ENCODE data around the gene SLC24A4. TPM values are rescaled to one million over a fixed set of nuclear protein-coding genes. Genes with fewer than 3 reads are reported as not detected.

Gene SLC24A4
- total RNA-seq, 1 donor from 2014 or later, result under 0.01 TPM

DNA sequence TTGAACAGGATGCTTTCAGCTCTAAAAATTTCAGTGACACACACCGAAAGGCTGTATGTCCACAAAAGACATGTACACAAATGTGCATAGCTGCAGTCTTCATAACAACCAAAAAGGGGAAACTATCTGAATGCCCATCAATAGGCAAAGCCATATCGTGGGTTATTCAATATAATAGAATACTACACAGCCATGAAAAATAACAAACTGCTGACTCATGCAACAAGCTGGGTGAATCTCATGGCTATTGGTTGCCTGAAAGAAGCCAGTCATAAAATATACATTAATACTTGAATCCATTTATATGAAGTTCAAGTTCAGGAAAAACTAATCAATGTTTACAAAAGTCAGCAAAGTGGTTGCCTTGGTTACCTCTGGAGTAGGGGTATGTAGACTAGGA, 132.3 kb downstream of the SLC24A4 start:
- DNase-seq (ENCODE audit: low read depth in 2 of 2), result no peak

- peak; percentile 47 to 75 for DNase-seq (ENCODE audit: low read depth in 2 of 2)
Observed at GRCh38 chr14:92456215-92457015, 133.4 kb downstream of the SLC24A4 start.

GRCh38 chr14:92457016-92457565, 134.1 kb downstream of the SLC24A4 start:
- no peak for DNase-seq (ENCODE audit: low read depth in 2 of 2)

GRCh38 chr14:92458136-92459029, 135.4 kb downstream of the SLC24A4 start:
- DNase-seq (ENCODE audit: low read depth in 2 of 2), result no peak

GRCh38 chr14:92459030-92459949, 136.3 kb downstream of the SLC24A4 start:
- peak; percentile 81 to 82 for DNase-seq (ENCODE audit: low read depth in 2 of 2)

GRCh38 chr14:92459950-92460421, 137.0 kb downstream of the SLC24A4 start:
- no peak for DNase-seq (ENCODE audit: low read depth in 2 of 2)

DNA sequence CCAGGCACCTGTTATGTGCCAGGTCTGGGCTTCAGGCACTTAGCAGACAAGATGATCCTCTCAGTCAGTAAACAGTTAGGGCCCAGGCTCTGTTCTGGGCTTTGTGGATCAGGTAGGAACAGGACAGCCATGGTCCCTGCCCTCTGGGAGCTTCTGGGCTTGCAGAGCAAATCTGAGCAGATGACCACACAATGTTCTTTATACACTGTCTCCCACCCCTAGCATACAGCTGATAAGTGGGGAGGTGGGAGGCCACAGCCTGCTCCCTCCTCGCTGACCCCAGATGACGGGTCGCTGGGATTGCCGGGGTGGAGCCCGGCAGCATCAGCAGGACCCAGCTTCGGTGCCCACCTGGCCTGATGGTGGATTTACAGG, 137.6 kb downstream of the SLC24A4 start:
- no peak for DNase-seq (ENCODE audit: low read depth in 2 of 2)

GRCh38 chr14:92460916-92461579, 138.1 kb downstream of the SLC24A4 start:
- peak; percentile 66 to 95 for DNase-seq (ENCODE audit: low read depth in 2 of 2)

DNA sequence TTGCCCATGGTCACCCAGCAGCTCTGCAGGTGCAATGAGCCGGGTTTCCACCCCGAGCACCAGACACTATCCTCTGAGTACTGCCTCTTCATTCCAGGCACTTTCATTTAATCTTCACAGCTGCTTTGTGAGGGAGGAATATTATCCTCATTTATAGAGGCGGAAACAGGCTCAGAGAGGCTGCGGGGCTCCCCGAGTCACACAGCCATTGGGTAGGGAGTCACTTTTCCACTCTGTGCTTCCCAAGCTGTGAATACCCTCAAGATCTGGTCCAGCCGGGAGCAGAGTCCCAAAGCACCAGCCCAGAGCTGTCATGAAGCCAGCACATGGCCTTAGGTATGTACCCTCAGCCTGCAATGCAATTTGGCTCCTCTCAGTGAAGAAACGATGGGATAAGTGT, 138.9 kb downstream of the SLC24A4 start:
- no peak for DNase-seq (ENCODE audit: low read depth in 2 of 2)

DNA sequence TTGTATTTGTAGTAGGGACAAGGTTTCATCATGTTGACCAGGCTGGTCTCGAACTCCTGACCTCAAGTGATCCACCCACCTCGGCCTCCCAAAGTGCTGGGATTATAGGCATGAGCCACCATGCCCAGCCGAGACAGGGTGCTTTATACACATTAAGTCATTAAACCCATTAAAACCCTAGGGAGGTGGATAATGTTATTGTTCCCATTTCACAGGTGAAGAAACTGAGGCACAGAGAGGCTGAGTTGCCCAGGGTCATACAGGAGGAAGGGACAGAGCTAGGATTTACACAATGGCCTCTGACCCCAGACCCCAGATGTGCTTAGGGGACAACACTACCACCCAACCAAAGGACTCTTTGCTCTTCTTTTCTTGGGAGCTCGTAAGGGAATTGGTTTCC, 139.6 kb downstream of the SLC24A4 start:
- DNase-seq (ENCODE audit: low read depth in 2 of 2), result no peak

- no peak for DNase-seq (ENCODE audit: low read depth in 2 of 2)
Observed at GRCh38 chr14:92463141-92463540, 140.2 kb downstream of the SLC24A4 start.

GRCh38 chr14:92464156-92464555, 141.2 kb downstream of the SLC24A4 start:
- DNase-seq (ENCODE audit: low read depth in 2 of 2), result no peak

- no peak for DNase-seq (ENCODE audit: low read depth in 2 of 2)
Observed at GRCh38 chr14:92464716-92465115, 141.8 kb downstream of the SLC24A4 start.

DNA sequence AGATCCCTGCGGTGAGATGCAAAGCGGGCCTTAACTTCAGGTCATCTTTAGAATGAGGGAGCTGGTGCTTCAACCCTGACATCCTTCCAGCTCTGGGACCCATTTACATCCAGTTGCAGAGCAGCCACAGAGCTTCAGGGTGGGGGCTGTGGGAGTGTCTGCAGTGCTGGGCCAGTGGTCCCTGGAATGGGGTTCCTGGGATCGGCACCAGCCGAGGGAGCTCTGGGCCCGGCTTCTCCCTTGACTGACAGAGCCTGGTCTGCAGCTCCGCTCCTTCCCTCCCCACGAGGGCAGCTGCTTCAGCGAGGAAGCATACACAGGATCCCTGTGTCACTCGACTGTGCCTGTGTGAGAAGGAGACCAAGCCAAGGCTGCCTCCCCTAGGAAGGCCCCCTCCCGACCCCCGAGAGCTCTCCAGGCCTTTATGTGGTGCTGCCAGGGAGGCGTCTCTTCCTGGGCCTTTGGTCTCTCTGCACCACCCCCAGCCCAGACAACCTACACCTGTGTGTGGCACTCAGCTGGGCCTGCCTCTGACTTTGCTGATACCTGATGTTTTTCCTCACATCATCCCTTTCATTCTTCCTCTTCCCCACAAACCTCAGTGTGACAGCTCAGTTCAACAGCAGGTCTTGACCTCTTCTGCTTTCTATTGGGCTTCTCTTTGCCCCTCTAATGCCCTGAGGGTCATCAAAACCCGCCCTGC, 142.5 kb downstream of the SLC24A4 start:
- DNase-seq (ENCODE audit: low read depth in 2 of 2), result no peak

- no peak for DNase-seq (ENCODE audit: low read depth in 2 of 2)
Observed at GRCh38 chr14:92466059-92466458, 143.1 kb downstream of the SLC24A4 start.

DNA sequence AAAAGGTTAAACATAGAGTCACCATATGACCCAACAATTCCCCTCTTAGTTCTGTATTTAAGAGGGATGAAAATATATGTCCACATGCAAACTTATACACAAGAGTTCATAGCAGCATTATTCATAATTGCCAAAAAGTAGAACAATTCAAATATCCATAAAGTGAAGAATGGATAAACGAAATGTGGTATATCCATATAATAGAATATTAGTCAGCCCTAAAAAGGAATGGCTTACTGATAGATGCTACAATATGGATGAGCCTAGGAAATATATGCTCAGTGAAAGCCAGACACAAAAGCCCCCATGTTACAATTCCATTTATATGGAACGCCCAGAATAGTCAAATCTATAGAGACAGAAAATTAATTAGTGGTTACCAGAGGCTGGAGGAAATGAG, 146.6 kb downstream of the SLC24A4 start:
- no peak for DNase-seq (ENCODE audit: low read depth in 2 of 2)

- no peak for DNase-seq (ENCODE audit: low read depth in 2 of 2)
Observed at GRCh38 chr14:92470215-92470614, 147.2 kb downstream of the SLC24A4 start.

GRCh38 chr14:92470811-92471210, 147.8 kb downstream of the SLC24A4 start:
- DNase-seq (ENCODE audit: low read depth in 2 of 2), result no peak

GRCh38 chr14:92471919-92472318, 149.0 kb downstream of the SLC24A4 start:
- DNase-seq (ENCODE audit: low read depth in 2 of 2), result peak in 1 of 2 donors; percentile 75

GRCh38 chr14:92472860-92473259, 149.9 kb downstream of the SLC24A4 start:
- DNase-seq (ENCODE audit: low read depth in 2 of 2), result no peak

All from dermis microvascular lymphatic vessel endothelial cell (primary cell).